ENCODE results near the gene ZNF536.

Gene ZNF536

GRCh38 chr19:30361721-30362120 is 10.5 kb upstream of the ZNF536 start:
- H3K9me3 ChIP-seq (replicated peaks; ENCODE audit: insufficient read depth, low read length), result no peaks in the 10 kb centered on the region
- no peak for DNase-seq
- H3F3A ChIP-seq (ENCODE audit: insufficient read depth, low read length), result no peaks in the 10 kb centered on the region
- no peak overlapping the region for H3K4me2 ChIP-seq (ENCODE audit: low read depth, low read length)
- no peaks in the 10 kb centered on the region for H3K79me2 ChIP-seq (ENCODE audit: low read length)
- no peaks in the 10 kb centered on the region for H4K20me1 ChIP-seq (ENCODE audit: insufficient read depth, low read length)
- no peaks in the 10 kb centered on the region for H3K36me3 ChIP-seq (replicated peaks; ENCODE audit: insufficient read depth, low read length)
- peaks cover 86% of the 10 kb centered on the region for H3K27me3 ChIP-seq (replicated peaks; ENCODE audit: insufficient read depth, low read length)
- H3K27ac ChIP-seq (ENCODE audit: low read length), result no peak overlapping the region
- H3K4me1 ChIP-seq (ENCODE audit: low read length), result no peaks in the 10 kb centered on the region
- H3K9me2 ChIP-seq (replicated peaks; ENCODE audit: insufficient read depth, low read length), result no peaks in the 10 kb centered on the region
- no peak overlapping the region for H2AFZ ChIP-seq (ENCODE audit: low read length)
- no peak overlapping the region for H3K4me3 ChIP-seq (ENCODE audit: low read length)
- H3K9ac ChIP-seq (ENCODE audit: low read length), result no peak overlapping the region
- no peak for TF ChIP-seq EZH2phosphoT487 (IDR thresholded peaks at IDR 0.05; ENCODE audit: low read length)
- no peak for TF ChIP-seq CTCF (IDR thresholded peaks at IDR 0.05; ENCODE audit: low read length)
- TF ChIP-seq EZH2 (optimal IDR thresholded peaks at IDR 0.05; ENCODE audit: low read depth, low read length), result no peak

GRCh38 chr19:30362156-30362754 is 9.9 kb upstream of the ZNF536 start:
- H3K36me3 ChIP-seq (replicated peaks; ENCODE audit: insufficient read depth, low read length), result no peaks in the 10 kb centered on the region
- H3K9me3 ChIP-seq (replicated peaks; ENCODE audit: insufficient read depth, low read length), result no peaks in the 10 kb centered on the region
- no peak overlapping the region for H3K27ac ChIP-seq (ENCODE audit: low read length)
- no peak overlapping the region for H3K4me2 ChIP-seq (ENCODE audit: low read depth, low read length)
- H2AFZ ChIP-seq (ENCODE audit: low read length), result no peak overlapping the region
- no peaks in the 10 kb centered on the region for H3K9me2 ChIP-seq (replicated peaks; ENCODE audit: insufficient read depth, low read length)
- no peaks in the 10 kb centered on the region for H4K20me1 ChIP-seq (ENCODE audit: insufficient read depth, low read length)
- no peak overlapping the region for H3K4me3 ChIP-seq (ENCODE audit: low read length)
- H3K27me3 ChIP-seq (replicated peaks; ENCODE audit: insufficient read depth, low read length), result peaks cover 85% of the 10 kb centered on the region
- TF ChIP-seq CTCF (IDR thresholded peaks at IDR 0.05; ENCODE audit: low read length) (no peak), EZH2 (optimal IDR thresholded peaks at IDR 0.05; ENCODE audit: low read depth, low read length) (no peak), EZH2phosphoT487 (IDR thresholded peaks at IDR 0.05; ENCODE audit: low read length) (no peak)
- no peaks in the 10 kb centered on the region for H3K4me1 ChIP-seq (ENCODE audit: low read length)
- H3K79me2 ChIP-seq (ENCODE audit: low read length), result no peaks in the 10 kb centered on the region
- H3K9ac ChIP-seq (ENCODE audit: low read length), result no peak overlapping the region
- no peak for DNase-seq
- no peaks in the 10 kb centered on the region for H3F3A ChIP-seq (ENCODE audit: insufficient read depth, low read length)

GRCh38 chr19:30363073-30363472 is 9.1 kb upstream of the ZNF536 start:
- H3K9me3 ChIP-seq (replicated peaks; ENCODE audit: insufficient read depth, low read length), result no peaks in the 10 kb centered on the region
- H3K4me3 ChIP-seq (ENCODE audit: low read length), result no peak overlapping the region
- no peaks in the 10 kb centered on the region for H4K20me1 ChIP-seq (ENCODE audit: insufficient read depth, low read length)
- H3K27ac ChIP-seq (ENCODE audit: low read length), result no peak overlapping the region
- no peak for DNase-seq
- no peaks in the 10 kb centered on the region for H3F3A ChIP-seq (ENCODE audit: insufficient read depth, low read length)
- no peaks in the 10 kb centered on the region for H3K79me2 ChIP-seq (ENCODE audit: low read length)
- H2AFZ ChIP-seq (ENCODE audit: low read length), result no peak overlapping the region
- no peak overlapping the region for H3K4me2 ChIP-seq (ENCODE audit: low read depth, low read length)
- H3K36me3 ChIP-seq (replicated peaks; ENCODE audit: insufficient read depth, low read length), result no peaks in the 10 kb centered on the region
- no peaks in the 10 kb centered on the region for H3K9me2 ChIP-seq (replicated peaks; ENCODE audit: insufficient read depth, low read length)
- no peaks in the 10 kb centered on the region for H3K4me1 ChIP-seq (ENCODE audit: low read length)
- no peak overlapping the region for H3K9ac ChIP-seq (ENCODE audit: low read length)
- peaks cover 91% of the 10 kb centered on the region for H3K27me3 ChIP-seq (replicated peaks; ENCODE audit: insufficient read depth, low read length)
- no peak for TF ChIP-seq CTCF (IDR thresholded peaks at IDR 0.05; ENCODE audit: low read length)
- no peak for TF ChIP-seq EZH2 (optimal IDR thresholded peaks at IDR 0.05; ENCODE audit: low read depth, low read length)
- no peak for TF ChIP-seq EZH2phosphoT487 (IDR thresholded peaks at IDR 0.05; ENCODE audit: low read length)
